Body of pancreas (tissue), 4 donors: Measurements from ENCODE around the gene ANO2.

Source experiments
- CTCF ChIP-seq, 7 experiments: fragments of 450-650 bp in 4 of 7; fragments of 200-600 bp in 3 of 7; sonication (generic) in 3 of 7; IDR thresholded peaks; one replicate each; pipeline ENCODE4 v1.5.1; 2016 to 2019; ENCODE audit warnings: antibody characterized with exemption in 7 of 7
- POLR2A ChIP-seq, 3 donors: fragments of 450-650 bp; IDR thresholded peaks; one replicate each; pipeline ENCODE4 v1.6.1; 2016; ENCODE audit warnings: antibody characterized with exemption in 3 of 3, mild to moderate bottlenecking in 2 of 3

- TF ChIP-seq POLR2A (IDR thresholded peaks at IDR 0.05) (no peak), CTCF (IDR thresholded peaks at IDR 0.05) (no peak)
These were observed 376.6 kb downstream of the ANO2 start for GRCh38 chr12:5568325-5568981.
